Brain microvascular endothelial cell (primary cell): ENCODE results near the gene MAPK10.
"Not testable (repeated sequence)": the region's sequence is repeated elsewhere in the genome, so short reads cannot be mapped to it uniquely, and the experiment has no call there.

Source experiments
- DNase-seq: peaks from one replicate; pipeline ENCODE4 v3.0.0-alpha.2; 2020
- H3K27ac ChIP-seq: fragments of 250-450 bp; sonication (Bioruptor Pico); 2 replicates; pipeline ENCODE4 v1.5.1; 2020; ENCODE audit warnings: mild to moderate bottlenecking, moderate library complexity
- H3K27me3 ChIP-seq: fragments of 250-450 bp; sonication (Bioruptor Pico); replicated peaks from 2 replicates; pipeline ENCODE4 v1.5.1; 2020; ENCODE audit warnings: mild to moderate bottlenecking
- H3K36me3 ChIP-seq: fragments of 250-450 bp; sonication (Bioruptor Pico); replicated peaks from 2 replicates; pipeline ENCODE4 v1.5.1; 2020; ENCODE audit warnings: mild to moderate bottlenecking
- H3K4me3 ChIP-seq: 2 replicates; pipeline ENCODE4 v1.5.1; 2011; ENCODE audit warnings: low read depth, mild to moderate bottlenecking, control low read depth, low read length, moderate library complexity
- CTCF ChIP-seq: IDR thresholded peaks from 2 replicates; pipeline ENCODE4 v1.5.1; 2011; ENCODE audit warnings: low read depth, mild to moderate bottlenecking, moderate library complexity, low read length, control low read depth, inconsistent platforms; ENCODE audit errors: missing control alignments
- in situ Hi-C: cut with HindIII; loops from 2 replicates; pipeline ENCODE4 v1.10.0; 2017; ENCODE audit warnings: low sequenced_read_pairs, low pct_ligation_motif_present

Gene MAPK10

DNA sequence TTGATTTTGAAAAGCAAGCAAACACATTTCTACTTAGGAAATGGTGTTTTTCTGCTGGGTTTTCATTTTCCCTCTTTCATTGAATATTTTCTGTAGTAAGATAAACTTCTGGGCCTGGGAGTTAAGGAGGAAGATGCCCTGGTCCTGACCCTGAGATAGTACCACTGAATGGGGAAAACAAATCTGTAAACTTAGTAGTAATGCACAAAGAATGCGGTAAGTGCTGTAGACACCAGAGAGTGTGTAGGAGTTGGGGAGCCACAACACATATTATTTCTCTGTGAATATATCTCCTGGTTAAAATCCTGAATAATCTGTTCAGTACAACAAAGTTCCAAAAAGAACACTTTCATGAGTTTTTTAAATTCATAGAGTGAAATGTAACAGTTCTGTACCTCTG, 178.3 kb downstream of the MAPK10 start:
- in situ Hi-C loops, result no loop called here
- Histone ChIP-seq H3K4me3 (no peak overlapping the region), H3K36me3 (no peaks in the 10 kb centered on the region), H3K27ac (peak overlapping the region; percentile 8), H3K27me3 (no peaks in the 10 kb centered on the region)
- TF ChIP-seq CTCF, result no peak
- DNase-seq, result peak; percentile 53

- no peak for DNase-seq
- no peak for TF ChIP-seq CTCF
- in situ Hi-C loops, result no loop called here
- Histone ChIP-seq H3K27ac (no peak overlapping the region), H3K36me3 (no peaks in the 10 kb centered on the region), H3K4me3 (no peak overlapping the region), H3K27me3 (no peaks in the 10 kb centered on the region)
These were observed 181.6 kb downstream of the MAPK10 start for GRCh38 chr4:86178211-86178610.

DNA sequence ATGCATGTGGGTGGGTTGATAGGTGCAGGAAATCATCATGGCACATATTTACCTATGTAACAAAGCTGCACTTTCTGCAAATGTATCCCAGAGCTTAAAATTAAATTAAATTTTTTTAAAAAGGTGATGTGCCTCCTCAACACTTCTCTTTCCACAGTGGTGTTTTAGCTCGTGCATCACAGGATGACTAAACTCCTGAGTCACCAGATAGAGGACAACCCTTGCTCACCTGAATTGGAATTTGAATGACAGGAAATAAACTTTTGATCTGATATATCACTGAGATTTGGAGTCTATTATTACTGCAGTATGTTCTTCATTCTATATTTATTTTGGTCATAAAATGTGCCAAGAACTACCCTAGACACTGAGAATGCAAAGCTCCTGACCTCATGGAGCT, 185.3 kb downstream of the MAPK10 start:
- TF ChIP-seq CTCF, result no peak
- in situ Hi-C loops, result no loop called here

DNA sequence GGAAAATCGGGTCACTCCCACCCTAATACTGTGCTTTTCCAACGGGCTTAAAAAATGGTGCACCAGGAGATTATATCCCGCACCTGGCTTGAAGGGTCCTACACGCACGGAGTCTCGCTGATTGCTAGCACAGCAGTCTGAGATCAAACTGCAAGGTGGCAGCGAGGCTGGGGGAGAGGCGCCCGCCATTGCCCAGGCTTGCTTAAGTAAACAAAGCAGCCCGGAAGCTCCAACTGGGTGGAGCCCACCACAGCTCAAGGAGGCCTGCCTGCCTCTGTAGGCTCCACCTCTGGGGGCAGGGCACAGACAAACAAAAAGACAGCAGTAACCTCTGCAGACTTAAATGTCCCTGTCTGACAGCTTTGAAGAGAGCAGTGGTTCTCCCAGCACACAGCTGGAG, 191.5 kb downstream of the MAPK10 start:
- in situ Hi-C loops, H3K27ac ChIP-seq: not testable (repeated sequence)

More for the DNA sequence above, 185.3 kb downstream of the MAPK10 start:
- Histone ChIP-seq H3K27ac (no peak overlapping the region), H3K4me3 (no peak overlapping the region), H3K27me3 (no peaks in the 10 kb centered on the region), H3K36me3 (no peaks in the 10 kb centered on the region)
- no peak for DNase-seq

DNA sequence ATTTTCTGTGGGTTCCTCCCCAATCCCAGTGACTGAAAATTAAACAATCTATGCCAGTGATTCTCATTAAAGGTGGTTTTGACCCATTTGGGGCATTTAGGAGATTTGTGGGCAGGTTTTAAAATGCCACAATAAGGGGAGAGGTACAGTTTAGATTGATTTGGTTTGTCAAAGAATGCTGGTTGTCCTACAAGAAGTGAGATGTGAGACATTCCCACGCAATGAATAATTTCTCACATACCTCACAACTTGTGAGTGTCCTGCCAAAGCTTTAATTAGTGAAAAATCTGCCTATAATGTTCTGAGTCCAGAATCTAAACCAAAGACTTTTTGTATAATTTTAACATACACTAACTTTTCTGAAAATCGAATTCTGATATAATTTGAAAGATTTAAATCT, 199.4 kb downstream of the MAPK10 start:
- TF ChIP-seq CTCF, result no peak
- Histone ChIP-seq H3K36me3 (no peaks in the 10 kb centered on the region), H3K27ac (no peak overlapping the region), H3K27me3 (no peaks in the 10 kb centered on the region), H3K4me3 (no peak overlapping the region)
- DNase-seq, result peak; percentile 12
- in situ Hi-C loops, result no loop called here

More for the DNA sequence above, 191.5 kb downstream of the MAPK10 start:
- not testable (repeated sequence) for H3K4me3 ChIP-seq, H3K27me3 ChIP-seq, DNase-seq, H3K36me3 ChIP-seq

DNA sequence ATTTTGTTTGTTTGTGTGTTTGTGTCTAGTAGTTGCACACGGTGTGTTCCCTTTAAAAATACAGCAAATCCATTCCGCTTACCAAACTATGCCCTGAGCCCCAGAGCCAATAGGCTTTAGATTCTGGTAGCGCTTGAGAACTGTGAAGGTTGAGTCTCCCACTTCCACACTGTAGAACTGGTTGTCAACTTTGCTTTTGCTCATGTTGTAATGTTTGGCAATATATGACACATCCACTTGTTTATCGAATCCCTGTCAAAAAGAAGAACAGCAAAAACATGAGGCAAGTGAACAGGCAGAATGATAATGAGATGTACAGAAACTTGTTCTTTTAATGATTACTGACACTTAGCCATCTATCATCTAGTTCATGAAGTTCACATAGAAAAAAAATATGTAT, 200.6 kb downstream of the MAPK10 start:
- H3K27ac ChIP-seq, result no peak overlapping the region
- DNase-seq, result no peak
- no peak for TF ChIP-seq CTCF
- no peaks in the 10 kb centered on the region for H3K27me3 ChIP-seq
- no peaks in the 10 kb centered on the region for H3K36me3 ChIP-seq
- in situ Hi-C loops, result no loop called here
- no peak overlapping the region for H3K4me3 ChIP-seq
